Measurements from ENCODE around the gene UCKL1.
"Not testable (repeated sequence)": the region's sequence is repeated elsewhere in the genome, so short reads cannot be mapped to it uniquely, and the experiment has no call there.

The UCKL1 gene

DNA sequence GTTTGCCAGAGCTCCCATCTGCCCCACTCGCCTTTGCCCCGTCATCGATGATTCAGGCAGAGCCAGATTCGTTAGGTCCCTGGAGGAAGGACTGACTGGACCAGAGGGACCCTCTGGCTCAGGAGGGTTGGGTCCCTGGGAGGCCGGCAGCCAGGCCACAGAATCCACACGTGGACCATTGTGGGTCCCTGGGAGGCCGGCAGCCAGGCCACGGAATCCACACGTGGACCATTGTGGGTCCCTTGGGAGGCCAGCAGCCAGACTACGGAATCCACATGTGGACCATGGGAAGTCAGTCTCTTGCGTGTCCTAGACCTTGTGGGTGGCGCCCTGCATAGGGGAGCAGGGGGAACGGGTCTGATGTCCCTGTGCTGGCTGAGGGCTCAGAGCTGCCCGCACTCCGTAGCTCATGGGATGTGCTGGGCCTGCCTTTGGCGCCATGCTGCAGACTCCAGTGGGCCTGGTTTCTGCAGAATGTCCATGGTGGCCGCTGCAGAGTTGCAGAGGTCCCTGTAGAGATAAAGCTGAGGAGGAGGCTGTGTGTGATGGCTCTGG lies 23.5 kb downstream of the UCKL1 start:
- H3K36me3 ChIP-seq (ENCODE audit: control insufficient read depth, insufficient read depth, low read length) = peaks cover 18% of the 10 kb centered on the region
- H3K27me3 ChIP-seq (ENCODE audit: control insufficient read depth, insufficient read depth, low read length) = no peaks in the 10 kb centered on the region
- no peak overlapping the region for H3K9ac ChIP-seq (ENCODE audit: low read length)
- peaks cover 10% of the 10 kb centered on the region for H3K4me1 ChIP-seq (ENCODE audit: control insufficient read depth, insufficient read depth, low read length)
- H3K9me3 ChIP-seq (ENCODE audit: control insufficient read depth, low read length) = no peaks in the 10 kb centered on the region
- no peak overlapping the region for H3K4me3 ChIP-seq (ENCODE audit: low read length)

GRCh38 chr20:63931735-63932134 lies 24.5 kb downstream of the UCKL1 start:
- Histone ChIP-seq H3K9ac (ENCODE audit: low read length) (no peak overlapping the region), H3K36me3 (ENCODE audit: control insufficient read depth, insufficient read depth, low read length) (peaks cover 18% of the 10 kb centered on the region), H3K27me3 (ENCODE audit: control insufficient read depth, insufficient read depth, low read length) (no peaks in the 10 kb centered on the region), H3K9me3 (ENCODE audit: control insufficient read depth, low read length) (no peaks in the 10 kb centered on the region), H3K4me3 (ENCODE audit: low read length) (no peak overlapping the region), H3K4me1 (ENCODE audit: control insufficient read depth, insufficient read depth, low read length) (peaks cover 10% of the 10 kb centered on the region)

DNA sequence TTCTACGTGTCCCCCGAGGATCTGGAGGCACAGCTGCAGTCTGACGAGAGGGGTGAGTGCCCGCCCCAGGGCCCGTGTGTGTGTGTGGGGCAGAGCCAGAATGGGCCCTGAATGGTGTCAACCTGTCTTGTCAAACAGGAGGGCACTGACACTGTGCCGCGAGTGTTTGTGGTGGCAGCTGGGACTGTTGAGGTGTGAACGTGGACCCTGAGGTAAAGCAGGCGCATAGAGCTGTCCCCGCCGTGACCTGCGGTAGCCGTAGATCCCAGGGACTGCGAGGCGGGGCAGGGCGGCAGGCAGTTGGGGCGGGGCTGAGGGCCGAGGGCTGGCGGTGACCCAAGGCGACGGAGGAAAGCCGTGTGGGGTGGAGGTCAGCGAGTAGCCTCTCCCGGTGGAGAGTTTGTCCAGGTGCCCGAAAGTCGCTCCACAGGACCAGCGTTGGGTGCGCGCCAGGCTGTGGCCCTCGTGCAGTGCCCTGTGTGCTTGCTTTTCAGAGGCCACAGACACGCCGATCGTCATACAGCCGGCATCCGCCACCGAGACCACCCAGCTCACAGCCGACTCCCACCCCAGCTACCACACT lies 25.2 kb downstream of the UCKL1 start:
- Histone ChIP-seq H3K4me1 (ENCODE audit: control insufficient read depth, insufficient read depth, low read length) (peaks cover 10% of the 10 kb centered on the region), H3K9ac (ENCODE audit: low read length) (no peak overlapping the region), H3K4me3 (ENCODE audit: low read length) (no peak overlapping the region), H3K36me3 (ENCODE audit: control insufficient read depth, insufficient read depth, low read length) (peaks cover 18% of the 10 kb centered on the region), H3K27me3 (ENCODE audit: control insufficient read depth, insufficient read depth, low read length) (no peaks in the 10 kb centered on the region), H3K9me3 (ENCODE audit: control insufficient read depth, low read length) (no peaks in the 10 kb centered on the region)

DNA sequence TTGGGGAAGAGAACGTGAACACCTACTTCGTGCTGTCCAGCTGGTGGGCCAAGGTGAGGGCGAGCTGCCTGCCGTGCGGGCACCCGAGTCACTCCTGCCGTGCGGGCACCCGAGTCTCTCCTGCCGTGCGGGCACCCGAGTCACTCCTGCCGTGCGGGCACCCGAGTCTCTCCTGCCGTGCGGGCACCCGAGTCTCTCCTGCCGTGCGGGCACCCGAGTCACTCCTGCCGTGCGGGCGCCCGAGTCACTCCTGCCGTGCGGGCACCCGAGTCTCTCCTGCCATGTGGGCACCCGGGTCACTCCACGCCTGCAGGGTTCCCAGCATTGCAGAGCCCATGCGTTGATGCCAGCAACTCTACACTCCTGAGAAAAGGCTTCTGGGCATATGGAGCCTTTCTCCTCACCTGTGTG lies 26.7 kb downstream of the UCKL1 start:
- H3K27me3 ChIP-seq (ENCODE audit: control insufficient read depth, insufficient read depth, low read length); H3K9me3 ChIP-seq (ENCODE audit: control insufficient read depth, low read length); H3K9ac ChIP-seq (ENCODE audit: low read length); H3K4me3 ChIP-seq (ENCODE audit: low read length); H3K4me1 ChIP-seq (ENCODE audit: control insufficient read depth, insufficient read depth, low read length): not testable (repeated sequence)
- H3K36me3 ChIP-seq (ENCODE audit: control insufficient read depth, insufficient read depth, low read length) = peaks cover 18% of the 10 kb centered on the region

GRCh38 chr20:63929071-63929470 lies 27.1 kb downstream of the UCKL1 start:
- no peak overlapping the region for H3K4me3 ChIP-seq (ENCODE audit: low read length)
- H3K9ac ChIP-seq (ENCODE audit: low read length) = no peak overlapping the region

DNA sequence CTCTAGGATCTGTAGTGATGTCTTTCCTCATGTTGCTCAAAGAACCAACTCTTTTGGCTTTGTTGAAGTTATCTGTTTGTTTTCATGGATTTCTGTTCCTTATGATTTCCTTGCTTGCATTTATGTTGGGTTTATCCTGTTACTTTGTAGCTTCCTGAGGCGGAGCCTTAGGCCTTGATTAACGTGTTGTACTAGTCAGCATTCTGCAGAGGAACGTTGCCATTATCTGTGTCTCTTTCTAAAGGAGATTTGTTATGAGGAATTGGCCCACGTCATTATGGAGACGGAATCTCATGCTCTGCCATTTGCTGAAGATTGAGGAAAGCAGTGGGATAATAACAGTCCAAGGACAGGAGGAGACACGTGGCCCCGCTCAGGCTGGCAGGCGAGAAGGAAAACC lies 29.9 kb downstream of the UCKL1 start:
- no peaks in the 10 kb centered on the region for H3K9me3 ChIP-seq (ENCODE audit: control insufficient read depth, low read length)
- no peak overlapping the region for H3K9ac ChIP-seq (ENCODE audit: low read length)
- no peak overlapping the region for H3K4me3 ChIP-seq (ENCODE audit: low read length)
- H3K27me3 ChIP-seq (ENCODE audit: control insufficient read depth, insufficient read depth, low read length) = no peaks in the 10 kb centered on the region
- H3K4me1 ChIP-seq (ENCODE audit: control insufficient read depth, insufficient read depth, low read length) = peaks cover 9% of the 10 kb centered on the region
- H3K36me3 ChIP-seq (ENCODE audit: control insufficient read depth, insufficient read depth, low read length) = peaks cover 6% of the 10 kb centered on the region

More at GRCh38 chr20:63929071-63929470, 27.1 kb downstream of the UCKL1 start:
- H3K27me3 ChIP-seq (ENCODE audit: control insufficient read depth, insufficient read depth, low read length) = no peaks in the 10 kb centered on the region
- peaks cover 18% of the 10 kb centered on the region for H3K36me3 ChIP-seq (ENCODE audit: control insufficient read depth, insufficient read depth, low read length)
- H3K9me3 ChIP-seq (ENCODE audit: control insufficient read depth, low read length) = no peaks in the 10 kb centered on the region
- peaks cover 10% of the 10 kb centered on the region for H3K4me1 ChIP-seq (ENCODE audit: control insufficient read depth, insufficient read depth, low read length)

- no peaks in the 10 kb centered on the region for H3K9me3 ChIP-seq (ENCODE audit: control insufficient read depth, low read length)
- peaks cover 5% of the 10 kb centered on the region for H3K36me3 ChIP-seq (ENCODE audit: control insufficient read depth, insufficient read depth, low read length)
- H3K4me1 ChIP-seq (ENCODE audit: control insufficient read depth, insufficient read depth, low read length) = no peaks in the 10 kb centered on the region
These were observed 32.0 kb downstream of the UCKL1 start for GRCh38 chr20:63924241-63924640.

DNA sequence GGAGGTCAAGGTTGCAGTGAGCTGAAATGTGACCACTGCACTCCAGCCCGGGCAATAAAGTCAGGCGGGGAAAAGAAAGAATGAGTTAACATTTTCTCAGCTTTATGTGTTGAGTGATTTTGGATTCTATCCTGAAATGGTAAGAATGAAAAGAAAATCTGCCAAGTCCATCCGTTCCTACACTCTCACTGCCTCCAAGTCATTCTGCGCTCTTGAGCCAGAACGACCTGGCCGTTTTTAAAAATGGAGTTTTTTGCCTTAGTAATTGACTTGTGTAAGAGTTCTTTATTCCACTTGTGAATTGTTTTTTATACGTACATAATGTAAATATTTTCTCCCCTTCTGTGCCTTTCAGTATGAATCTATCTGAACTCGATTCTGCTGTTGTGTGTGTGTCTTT lies 32.6 kb downstream of the UCKL1 start:
- no peak overlapping the region for H3K4me3 ChIP-seq (ENCODE audit: low read length)
- no peaks in the 10 kb centered on the region for H3K9me3 ChIP-seq (ENCODE audit: control insufficient read depth, low read length)
- H3K27me3 ChIP-seq (ENCODE audit: control insufficient read depth, insufficient read depth, low read length) = no peaks in the 10 kb centered on the region
- H3K36me3 ChIP-seq (ENCODE audit: control insufficient read depth, insufficient read depth, low read length) = peaks cover 5% of the 10 kb centered on the region
- no peak overlapping the region for H3K9ac ChIP-seq (ENCODE audit: low read length)
- H3K4me1 ChIP-seq (ENCODE audit: control insufficient read depth, insufficient read depth, low read length) = no peaks in the 10 kb centered on the region

More at GRCh38 chr20:63924241-63924640, 32.0 kb downstream of the UCKL1 start:
- no peak overlapping the region for H3K9ac ChIP-seq (ENCODE audit: low read length)
- no peaks in the 10 kb centered on the region for H3K27me3 ChIP-seq (ENCODE audit: control insufficient read depth, insufficient read depth, low read length)
- no peak overlapping the region for H3K4me3 ChIP-seq (ENCODE audit: low read length)

- H3K27me3 ChIP-seq (ENCODE audit: control insufficient read depth, insufficient read depth, low read length) = no peaks in the 10 kb centered on the region
- no peak overlapping the region for H3K4me3 ChIP-seq (ENCODE audit: low read length)
- no peaks in the 10 kb centered on the region for H3K9me3 ChIP-seq (ENCODE audit: control insufficient read depth, low read length)
- H3K9ac ChIP-seq (ENCODE audit: low read length) = no peak overlapping the region
- H3K4me1 ChIP-seq (ENCODE audit: control insufficient read depth, insufficient read depth, low read length) = no peaks in the 10 kb centered on the region
- H3K36me3 ChIP-seq (ENCODE audit: control insufficient read depth, insufficient read depth, low read length) = no peaks in the 10 kb centered on the region
These were observed 36.0 kb downstream of the UCKL1 start for GRCh38 chr20:63920226-63920625.

DNA sequence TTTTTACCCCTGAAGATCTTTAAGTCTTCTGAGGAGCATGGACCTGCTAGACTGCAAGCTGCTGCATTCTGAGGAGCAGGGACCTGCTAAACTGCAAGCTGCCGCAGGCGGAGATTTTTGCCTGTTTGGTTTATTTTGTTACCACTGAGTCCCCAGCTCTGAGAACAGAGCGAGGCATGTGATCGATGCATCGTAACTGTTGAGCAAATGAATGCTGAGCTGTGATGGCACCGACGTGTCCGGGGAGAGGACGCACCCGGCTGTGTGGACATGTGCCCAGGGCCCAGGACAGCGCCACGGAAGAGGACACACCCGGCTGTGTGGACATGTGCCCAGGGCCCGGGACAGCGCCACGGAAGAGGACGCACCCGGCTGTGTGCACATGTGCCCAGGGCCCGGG lies 37.1 kb downstream of the UCKL1 start:
- Histone ChIP-seq H3K27me3 (ENCODE audit: control insufficient read depth, insufficient read depth, low read length) (no peaks in the 10 kb centered on the region), H3K9me3 (ENCODE audit: control insufficient read depth, low read length) (no peaks in the 10 kb centered on the region), H3K9ac (ENCODE audit: low read length) (no peak overlapping the region), H3K4me3 (ENCODE audit: low read length) (no peak overlapping the region), H3K36me3 (ENCODE audit: control insufficient read depth, insufficient read depth, low read length) (no peaks in the 10 kb centered on the region), H3K4me1 (ENCODE audit: control insufficient read depth, insufficient read depth, low read length) (peaks cover 7% of the 10 kb centered on the region)

DNA sequence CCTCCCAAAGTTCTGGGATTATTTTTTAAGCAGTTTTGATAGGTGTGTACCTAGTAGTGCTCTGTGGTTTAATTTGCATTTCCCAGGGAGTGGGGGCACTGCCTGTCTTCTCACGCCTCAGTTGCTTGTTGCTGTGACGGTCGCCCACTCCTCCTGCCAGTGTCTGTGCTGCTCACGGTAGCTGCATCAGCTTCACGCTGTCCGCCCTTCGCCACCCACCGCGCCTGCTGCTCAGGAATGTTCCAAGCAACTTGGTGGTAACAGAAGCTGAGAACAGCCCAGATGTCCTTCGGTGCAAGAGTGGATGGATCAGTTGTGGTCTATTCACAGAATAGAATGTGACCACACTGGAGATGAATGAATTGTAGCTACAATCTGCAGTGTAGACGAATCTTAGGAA lies 38.4 kb downstream of the UCKL1 start:
- Histone ChIP-seq H3K27me3 (ENCODE audit: control insufficient read depth, insufficient read depth, low read length) (no peaks in the 10 kb centered on the region), H3K4me3 (ENCODE audit: low read length) (no peak overlapping the region), H3K9me3 (ENCODE audit: control insufficient read depth, low read length) (no peaks in the 10 kb centered on the region), H3K9ac (ENCODE audit: low read length) (no peak overlapping the region), H3K36me3 (ENCODE audit: control insufficient read depth, insufficient read depth, low read length) (no peaks in the 10 kb centered on the region), H3K4me1 (ENCODE audit: control insufficient read depth, insufficient read depth, low read length) (peaks cover 7% of the 10 kb centered on the region)

- not testable (repeated sequence) for H3K9me3 ChIP-seq (ENCODE audit: control insufficient read depth, low read length); H3K27me3 ChIP-seq (ENCODE audit: control insufficient read depth, insufficient read depth, low read length); H3K36me3 ChIP-seq (ENCODE audit: control insufficient read depth, insufficient read depth, low read length); H3K4me3 ChIP-seq (ENCODE audit: low read length); H3K9ac ChIP-seq (ENCODE audit: low read length)
- H3K4me1 ChIP-seq (ENCODE audit: control insufficient read depth, insufficient read depth, low read length) = peaks cover 14% of the 10 kb centered on the region
These were observed 39.8 kb downstream of the UCKL1 start for GRCh38 chr20:63916371-63916939.
